ENCODE data around the gene MACROD2. TPM values are rescaled to one million over a fixed set of nuclear protein-coding genes. Genes with fewer than 3 reads are reported as not detected.
"Not testable (repeated sequence)": the region's sequence is repeated elsewhere in the genome, so short reads cannot be mapped to it uniquely, and the experiment has no call there.

The MACROD2 gene
- total RNA-seq, 1 donor from 2014 or later, result 3.8 TPM

GRCh38 chr20:14259689-14260088, 264.4 kb downstream of the MACROD2 start:
- DNase-seq (ENCODE audit: low spot score), result no peak

- DNase-seq (ENCODE audit: low spot score), result no peak
Observed at GRCh38 chr20:14260367-14260766, 265.1 kb downstream of the MACROD2 start.

GRCh38 chr20:14264869-14265268, 269.6 kb downstream of the MACROD2 start:
- no peak for DNase-seq (ENCODE audit: low spot score)

GRCh38 chr20:14266246-14266645, 270.9 kb downstream of the MACROD2 start:
- no peak for DNase-seq (ENCODE audit: low spot score)

- not testable (repeated sequence) for DNase-seq (ENCODE audit: low spot score)
Observed at GRCh38 chr20:14270751-14271150, 275.4 kb downstream of the MACROD2 start.

- DNase-seq (ENCODE audit: low spot score), result no peak
Observed at GRCh38 chr20:14282140-14282539, 286.8 kb downstream of the MACROD2 start.

GRCh38 chr20:14284443-14284842, 289.1 kb downstream of the MACROD2 start:
- DNase-seq (ENCODE audit: low spot score), result no peak

- DNase-seq (ENCODE audit: low spot score), result no peak
Observed at GRCh38 chr20:14288341-14289330, 293.3 kb downstream of the MACROD2 start.

- DNase-seq (ENCODE audit: low spot score), result no peak
Observed at GRCh38 chr20:14291502-14291901, 296.2 kb downstream of the MACROD2 start.

- DNase-seq (ENCODE audit: low spot score), result no peak
Observed at GRCh38 chr20:14295238-14295637, 299.9 kb downstream of the MACROD2 start.

- no peak for DNase-seq (ENCODE audit: low spot score)
Observed at GRCh38 chr20:14295770-14296309, 300.5 kb downstream of the MACROD2 start.

- DNase-seq (ENCODE audit: low spot score), result no peak
Observed at GRCh38 chr20:14299831-14300230, 304.5 kb downstream of the MACROD2 start.

GRCh38 chr20:14303106-14303505, 307.8 kb downstream of the MACROD2 start:
- DNase-seq (ENCODE audit: low spot score), result no peak

GRCh38 chr20:14303651-14304050, 308.3 kb downstream of the MACROD2 start:
- DNase-seq (ENCODE audit: low spot score), result no peak

GRCh38 chr20:14304472-14304871, 309.2 kb downstream of the MACROD2 start:
- DNase-seq (ENCODE audit: low spot score), result no peak

- no peak for DNase-seq (ENCODE audit: low spot score)
Observed at GRCh38 chr20:14307956-14308355, 312.6 kb downstream of the MACROD2 start.

- no peak for DNase-seq (ENCODE audit: low spot score)
Observed at GRCh38 chr20:14310977-14311627, 315.8 kb downstream of the MACROD2 start.

- no peak for DNase-seq (ENCODE audit: low spot score)
Observed at GRCh38 chr20:14312001-14312400, 316.7 kb downstream of the MACROD2 start.

- DNase-seq (ENCODE audit: low spot score), result no peak
Observed at GRCh38 chr20:14313341-14314020, 318.2 kb downstream of the MACROD2 start.

GRCh38 chr20:14319704-14320103, 324.4 kb downstream of the MACROD2 start:
- DNase-seq (ENCODE audit: low spot score), result no peak

- DNase-seq (ENCODE audit: low spot score), result no peak
Observed at GRCh38 chr20:14331646-14332045, 336.3 kb downstream of the MACROD2 start.

Measured in mesenteric fat pad (tissue), 1 donor.